GM21526 (cell line): Measurements from ENCODE around the gene SLC4A2.

ENCODE experiments used
- ATAC-seq: cut with Tn5 transposase; IDR thresholded peaks from one replicate; pipeline ENCODE4 v1.9.1; 2021; ENCODE audit warnings: moderate library complexity; ENCODE audit not compliant: unreplicated experiment, low FRiP score

The SLC4A2 gene

DNA sequence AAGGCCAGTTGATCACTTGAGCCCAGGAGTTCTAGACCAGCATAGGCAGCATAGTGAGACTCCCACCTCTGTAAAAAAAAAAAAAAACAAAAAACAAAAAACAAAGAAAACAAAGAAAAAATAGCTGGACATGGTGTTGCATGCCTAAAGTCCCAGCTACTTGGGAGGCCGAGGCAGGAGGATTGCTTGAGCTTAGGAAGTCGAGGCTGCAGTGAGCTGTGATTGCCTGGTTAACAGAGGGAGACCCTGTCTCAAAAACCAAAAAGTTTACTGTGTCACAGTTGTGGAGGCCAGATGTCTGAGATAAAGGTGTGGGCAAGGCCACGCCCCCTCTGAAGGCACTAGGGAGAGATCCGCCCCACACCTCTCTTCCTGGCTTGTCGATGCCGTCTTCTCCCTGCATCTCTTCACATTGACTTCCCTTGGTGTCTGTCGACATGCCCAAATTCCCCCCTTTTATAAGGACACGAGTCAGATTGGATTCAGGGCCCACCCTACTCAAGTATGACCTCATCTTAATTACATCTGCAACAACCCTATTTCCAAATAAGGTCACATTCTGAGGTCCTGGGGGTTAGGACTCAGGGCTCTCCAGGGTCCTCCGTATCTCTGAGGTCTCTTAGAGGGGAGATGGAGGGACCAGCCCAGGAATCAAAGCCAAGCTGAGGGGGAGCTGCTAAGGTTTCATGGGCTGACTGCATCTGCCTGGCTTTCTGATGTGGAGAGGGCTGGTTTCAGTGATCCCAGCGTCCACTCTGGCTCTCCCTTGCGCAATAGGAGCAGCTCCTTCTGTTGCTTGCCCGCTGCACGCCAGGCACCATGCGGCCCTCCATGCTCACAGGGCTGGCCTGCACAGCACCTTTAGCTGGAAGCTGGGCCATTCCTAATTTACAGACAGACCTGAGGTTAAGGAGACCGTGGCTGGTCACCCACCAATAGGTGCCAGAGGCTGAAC lies 50.0 kb downstream of the SLC4A2 start:
- no peak for ATAC-seq

DNA sequence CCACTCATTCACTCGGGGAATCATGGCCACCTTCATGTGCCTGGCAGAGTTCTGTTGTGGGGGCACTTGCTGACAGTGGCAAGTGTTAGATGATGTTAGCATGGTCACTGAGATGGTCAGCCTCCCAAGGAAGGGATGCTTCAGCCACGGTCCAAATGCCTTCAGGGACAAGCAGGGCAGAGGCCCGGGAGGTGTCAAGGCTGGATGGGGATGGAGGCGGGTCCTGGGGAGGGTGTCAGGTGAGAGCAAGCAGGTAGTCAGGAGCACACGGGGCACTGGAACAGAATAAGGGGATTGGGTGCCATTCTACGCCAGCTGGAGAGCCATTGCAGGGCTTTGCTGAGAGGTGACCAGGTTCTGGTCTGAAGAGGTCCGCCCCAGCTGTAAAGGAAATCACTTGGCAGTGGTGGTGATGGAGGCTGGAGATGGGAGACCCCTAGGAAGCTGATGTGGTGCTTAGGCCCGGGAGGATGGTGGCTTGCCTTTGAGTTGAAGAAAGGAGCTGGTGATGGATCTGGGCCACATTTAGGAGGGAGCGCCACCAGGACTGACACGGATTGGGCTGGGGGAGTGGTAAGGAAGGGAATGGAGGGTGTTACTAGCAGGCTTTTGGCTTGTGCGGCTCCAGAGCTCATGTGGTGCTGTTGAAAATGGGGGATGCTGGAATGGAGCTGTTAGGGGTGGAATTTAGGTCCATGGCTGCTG lies 51.0 kb downstream of the SLC4A2 start:
- no peak for ATAC-seq

DNA sequence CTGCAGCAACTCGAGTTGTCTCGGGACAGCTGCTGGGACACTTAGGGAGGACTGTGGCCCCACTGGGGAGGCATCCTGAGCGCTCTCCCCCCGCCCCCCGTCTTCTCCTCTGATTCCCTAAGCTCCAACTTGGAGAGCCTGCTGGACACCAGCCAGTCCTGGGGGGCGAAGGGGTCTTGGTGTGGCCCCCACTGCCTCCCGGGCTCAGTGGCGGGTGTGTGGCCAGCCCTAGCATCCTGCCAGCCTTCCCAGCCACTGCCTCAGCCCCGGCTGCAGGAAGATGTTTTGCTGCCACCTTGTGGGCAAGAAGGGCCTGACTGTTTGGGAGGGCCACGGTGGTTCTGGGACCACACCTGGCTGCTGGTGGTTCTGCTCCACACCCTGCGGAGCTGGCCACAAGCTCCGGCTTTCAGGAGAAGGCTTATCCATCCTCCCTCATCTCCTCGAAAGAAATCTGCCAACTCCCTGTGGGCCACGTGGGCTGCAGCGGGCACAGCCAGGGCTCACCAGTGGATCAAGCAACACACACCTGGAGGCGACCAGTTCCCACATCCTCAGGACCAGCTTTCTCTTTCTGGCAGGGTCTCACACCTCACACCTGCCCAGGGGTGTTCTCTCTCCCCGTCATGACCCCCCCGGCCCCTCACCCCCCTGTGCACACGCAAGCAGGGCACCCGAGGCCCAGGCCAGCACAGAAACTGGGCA lies 51.7 kb downstream of the SLC4A2 start:
- peak; percentile 54 for ATAC-seq

DNA sequence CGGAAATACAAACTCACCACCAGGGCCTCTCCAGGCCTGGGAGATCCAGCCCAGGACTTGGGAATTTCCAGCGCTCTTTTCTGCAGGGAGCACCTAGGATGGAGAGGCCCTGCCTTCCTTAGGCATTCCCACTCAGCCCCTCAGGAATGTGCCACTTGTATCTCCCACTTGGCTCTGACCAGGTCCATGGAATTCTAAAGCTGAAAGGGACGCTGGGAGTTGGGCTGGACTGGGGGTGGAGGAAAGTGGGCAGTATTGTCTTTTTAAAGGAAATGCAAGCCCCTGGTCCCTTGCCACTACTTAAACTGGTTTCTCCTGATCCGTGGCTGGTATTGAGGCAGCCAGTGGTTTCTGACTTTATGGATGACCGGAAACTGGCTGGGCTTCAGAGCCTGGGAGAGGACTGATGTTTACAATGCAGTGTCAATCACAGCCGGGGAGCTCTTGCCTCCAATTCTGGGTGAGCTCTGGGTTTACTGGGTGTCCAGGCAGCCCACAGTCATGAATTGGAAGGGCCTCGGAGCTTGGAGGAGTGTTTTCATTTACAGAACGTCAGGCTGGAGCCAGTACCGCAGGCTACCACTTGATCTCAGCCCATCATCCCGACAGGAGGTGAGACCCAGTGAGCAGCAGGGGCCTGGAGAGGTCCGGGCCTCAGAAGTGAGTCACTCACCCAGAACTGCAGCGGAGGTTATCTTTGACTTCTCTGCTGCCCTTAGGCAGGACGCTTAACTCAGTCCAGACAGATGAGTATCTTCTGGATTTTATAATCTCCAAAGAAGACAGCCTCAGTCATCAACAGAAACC lies 54.2 kb downstream of the SLC4A2 start:
- no peak for ATAC-seq

DNA sequence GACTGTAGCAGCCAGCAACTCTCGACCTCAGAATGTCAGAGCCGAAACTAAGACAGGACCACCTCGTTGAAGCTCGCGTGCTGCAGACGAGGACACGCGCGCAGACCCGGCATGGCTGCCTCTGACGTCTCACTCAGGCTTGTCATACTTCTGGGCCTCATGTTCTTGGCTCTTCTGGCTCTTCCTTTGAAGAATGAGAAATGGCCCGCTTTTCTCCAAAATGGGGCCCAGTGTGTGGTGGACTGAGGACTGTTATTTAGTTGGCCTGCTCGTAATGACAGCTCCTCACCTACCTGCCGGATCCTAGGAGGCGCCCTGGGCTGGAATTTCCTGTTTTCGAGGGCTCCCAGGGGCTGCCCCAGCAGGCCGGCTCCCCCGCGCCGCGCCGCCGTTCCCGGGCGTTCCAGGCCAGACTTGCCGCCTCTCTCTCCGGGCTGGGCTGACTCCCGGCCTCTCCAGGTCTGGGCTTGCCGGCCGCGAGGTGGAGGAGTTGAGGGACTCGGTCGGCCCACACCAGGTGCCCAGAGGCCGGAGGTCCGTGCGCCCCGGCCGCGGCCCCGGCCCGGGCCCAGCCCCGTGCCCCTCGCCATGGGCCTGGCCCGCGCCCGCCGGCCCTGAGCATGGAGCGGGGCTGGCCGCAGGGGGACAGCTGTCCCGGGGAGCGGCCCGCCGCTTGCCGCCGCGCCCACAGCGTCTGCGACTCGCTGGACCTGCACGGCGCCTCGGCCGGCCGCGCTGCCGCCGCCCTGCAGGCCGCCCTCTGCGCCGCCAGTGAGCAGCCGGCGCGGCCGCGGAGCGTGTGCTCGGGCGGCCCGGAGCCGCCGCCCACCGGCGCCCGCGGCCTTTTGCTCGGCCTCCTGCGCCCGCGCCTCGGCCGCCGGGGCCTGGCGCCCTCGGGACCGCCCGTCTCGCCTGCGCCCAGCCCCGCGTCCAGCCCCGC lies 55.0 kb downstream of the SLC4A2 start:
- ATAC-seq, result no peak

DNA sequence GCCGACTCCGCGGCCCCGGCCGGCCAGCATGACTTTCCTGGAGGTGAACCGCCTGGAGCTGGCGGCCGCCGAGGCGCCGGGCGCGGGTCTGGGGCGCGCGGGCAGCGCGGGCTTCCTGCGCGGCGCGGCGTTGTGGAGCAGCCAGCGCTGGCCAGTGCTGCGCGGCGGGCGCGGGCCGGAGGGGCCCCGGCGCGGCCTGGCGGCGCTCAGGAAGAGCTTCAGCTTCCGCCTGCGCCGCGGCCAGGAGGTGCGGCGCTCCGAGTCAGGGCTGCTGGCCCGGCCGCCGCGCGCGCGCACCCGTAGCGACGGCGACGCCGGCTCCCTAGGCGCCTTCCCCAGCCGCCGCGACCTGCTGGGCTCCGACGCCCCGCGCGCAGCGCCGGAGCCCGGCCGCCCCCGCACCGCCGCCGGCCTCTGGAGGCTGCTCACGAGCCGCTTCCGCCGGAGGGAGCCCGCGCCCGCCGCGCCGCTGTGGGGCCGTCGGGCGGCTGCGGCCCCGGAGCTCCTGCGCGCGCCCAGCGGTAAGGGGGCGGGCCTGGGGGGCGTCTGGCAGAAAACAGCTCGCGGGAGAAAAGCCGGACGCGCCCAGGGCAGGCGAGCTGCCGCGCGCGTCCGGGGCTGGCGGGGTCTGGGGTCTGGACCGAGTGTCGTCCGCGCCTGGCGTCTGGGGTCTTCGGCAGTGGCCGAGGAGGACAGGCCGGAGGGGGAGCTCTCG lies 55.9 kb downstream of the SLC4A2 start:
- no peak for ATAC-seq

DNA sequence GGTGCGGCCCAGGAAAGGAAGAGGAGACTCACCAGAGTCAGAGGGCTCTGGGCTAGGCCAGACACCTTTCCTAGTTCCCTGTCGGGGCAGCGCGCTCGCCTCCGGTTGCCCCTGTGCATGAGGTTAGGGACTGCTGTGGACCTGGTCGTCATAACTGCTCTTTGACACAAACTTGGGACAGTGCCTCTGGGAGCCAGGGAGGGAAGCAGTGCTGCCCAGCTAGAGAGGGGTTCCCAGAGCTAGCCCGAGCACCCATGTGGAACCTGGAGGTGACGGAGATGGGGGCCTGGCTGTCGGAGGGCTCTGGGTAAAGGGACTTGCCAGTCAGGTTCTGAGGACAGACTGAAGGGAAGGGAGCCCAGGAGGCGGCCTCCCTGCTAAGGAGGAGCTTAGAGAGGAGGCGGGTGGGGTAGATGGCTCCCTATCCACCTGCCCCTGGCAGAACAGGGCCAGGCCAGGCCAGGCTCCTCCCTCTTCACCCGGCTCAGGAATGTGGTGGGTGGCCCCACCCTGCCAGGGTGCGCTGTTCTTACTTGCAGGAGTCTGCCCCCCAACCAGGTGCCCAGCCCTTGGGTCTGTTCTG lies 56.5 kb downstream of the SLC4A2 start:
- ATAC-seq, result no peak

DNA sequence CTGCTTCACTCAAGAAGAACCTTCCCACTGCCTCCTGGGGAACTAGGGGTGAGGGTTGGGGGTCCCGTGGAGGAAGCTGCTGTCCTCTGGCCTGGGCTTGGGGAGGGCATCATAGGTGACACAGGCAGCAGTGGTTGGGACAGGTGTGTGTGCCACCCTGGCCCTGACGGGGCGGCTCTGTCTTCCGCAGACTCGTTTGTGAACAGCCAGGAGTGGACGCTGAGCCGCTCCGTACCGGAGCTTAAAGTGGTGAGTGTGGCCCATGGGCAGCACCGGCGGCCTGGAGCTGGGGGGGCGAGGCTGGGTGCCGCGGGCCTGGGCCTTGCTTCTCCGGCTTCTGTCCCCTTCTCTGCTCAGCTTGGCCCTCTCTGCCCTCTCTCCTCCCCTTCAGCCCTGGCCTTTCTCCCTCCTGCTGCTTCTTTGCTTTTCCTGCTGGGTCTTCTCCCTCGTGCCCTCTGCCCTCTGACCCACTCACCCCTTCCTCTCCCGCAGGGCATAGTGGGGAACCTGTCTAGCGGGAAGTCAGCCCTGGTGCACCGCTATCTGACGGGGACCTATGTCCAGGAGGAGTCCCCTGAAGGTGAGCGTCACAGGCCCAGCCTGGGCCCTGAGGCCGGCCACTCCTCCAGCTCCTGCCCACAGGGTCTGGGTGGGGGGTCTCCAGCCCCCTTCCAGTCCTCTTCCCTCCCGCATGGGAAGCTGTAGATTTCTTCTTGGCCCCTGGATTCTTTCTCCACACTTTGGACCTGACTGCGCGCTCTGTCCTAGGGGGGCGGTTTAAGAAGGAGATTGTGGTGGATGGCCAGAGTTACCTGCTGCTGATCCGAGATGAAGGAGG lies 57.4 kb downstream of the SLC4A2 start:
- no peak for ATAC-seq

DNA sequence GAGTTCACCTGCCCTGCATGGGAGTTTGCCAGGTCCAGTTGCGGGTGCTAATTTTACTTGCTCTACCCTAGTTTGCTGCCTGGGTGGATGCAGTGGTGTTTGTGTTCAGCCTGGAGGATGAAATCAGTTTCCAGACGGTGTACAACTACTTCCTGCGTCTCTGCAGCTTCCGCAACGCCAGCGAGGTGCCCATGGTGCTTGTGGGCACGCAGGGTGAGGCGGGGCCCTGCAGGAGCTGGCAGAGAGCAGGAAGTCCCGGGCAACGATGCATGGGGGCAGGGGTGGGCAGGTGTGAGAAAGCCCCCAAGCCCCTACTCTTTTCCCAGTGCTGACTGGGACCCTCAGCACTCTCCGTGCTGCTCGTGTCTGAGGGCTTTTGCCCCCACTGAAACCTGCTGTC lies 58.2 kb downstream of the SLC4A2 start:
- ATAC-seq, result no peak

DNA sequence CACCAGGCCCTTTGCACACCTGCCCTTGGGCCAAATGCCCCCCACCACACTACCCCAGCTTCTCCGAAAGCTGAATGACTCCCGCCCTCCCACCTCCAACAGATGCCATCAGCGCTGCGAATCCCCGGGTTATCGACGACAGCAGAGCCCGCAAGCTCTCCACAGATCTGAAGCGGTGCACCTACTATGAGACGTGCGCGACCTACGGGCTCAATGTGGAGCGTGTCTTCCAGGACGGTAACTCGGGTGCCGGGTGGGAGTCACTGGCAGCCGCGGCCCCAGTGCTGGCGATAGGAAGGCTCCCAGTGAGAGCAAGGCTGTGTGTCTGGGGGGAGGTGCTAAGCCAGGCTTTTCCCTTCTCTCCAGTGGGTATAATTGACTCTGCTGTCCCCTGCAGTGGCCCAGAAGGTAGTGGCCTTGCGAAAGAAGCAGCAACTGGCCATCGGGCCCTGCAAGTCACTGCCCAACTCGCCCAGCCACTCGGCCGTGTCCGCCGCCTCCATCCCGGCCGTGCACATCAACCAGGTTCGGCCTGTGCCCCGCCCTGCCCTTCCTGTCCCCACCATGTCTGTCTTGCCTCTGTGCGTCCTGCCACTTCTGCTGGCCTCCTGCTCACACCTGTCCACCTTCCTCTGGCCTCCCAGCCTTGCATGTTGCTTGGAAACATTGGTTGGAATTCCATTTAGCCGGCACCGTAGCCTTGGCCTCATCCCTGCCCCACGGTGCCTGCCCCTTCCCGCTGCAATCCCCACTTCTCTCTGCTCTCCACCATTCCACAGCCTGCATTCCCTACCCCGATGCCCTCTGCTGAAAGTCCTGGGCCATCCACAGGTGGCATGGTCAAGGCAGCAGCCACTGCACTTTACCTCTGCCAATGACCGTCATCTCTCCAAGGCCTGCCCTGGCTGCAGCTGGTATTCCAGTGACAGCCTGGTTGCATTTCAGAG lies 59.0 kb downstream of the SLC4A2 start:
- ATAC-seq, result no peak

DNA sequence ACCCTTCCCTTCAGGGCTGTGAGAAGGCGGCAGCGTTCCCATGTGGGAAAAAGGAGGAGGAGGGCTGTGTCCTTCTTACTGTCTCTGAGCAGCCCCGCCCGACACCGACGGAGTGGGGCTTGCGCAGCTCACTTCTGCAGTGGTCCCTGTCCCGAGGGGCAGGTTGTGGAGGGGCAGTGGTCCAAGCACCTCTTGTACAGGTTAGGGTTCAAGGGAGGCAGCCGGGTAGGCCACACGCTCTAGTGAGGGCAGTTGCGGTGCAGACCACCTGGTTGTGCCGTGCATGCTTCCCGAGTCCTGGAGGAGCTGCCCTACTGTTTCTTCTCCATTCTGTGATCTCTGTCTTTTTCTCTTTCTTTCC lies 59.6 kb downstream of the SLC4A2 start:
- no peak for ATAC-seq

DNA sequence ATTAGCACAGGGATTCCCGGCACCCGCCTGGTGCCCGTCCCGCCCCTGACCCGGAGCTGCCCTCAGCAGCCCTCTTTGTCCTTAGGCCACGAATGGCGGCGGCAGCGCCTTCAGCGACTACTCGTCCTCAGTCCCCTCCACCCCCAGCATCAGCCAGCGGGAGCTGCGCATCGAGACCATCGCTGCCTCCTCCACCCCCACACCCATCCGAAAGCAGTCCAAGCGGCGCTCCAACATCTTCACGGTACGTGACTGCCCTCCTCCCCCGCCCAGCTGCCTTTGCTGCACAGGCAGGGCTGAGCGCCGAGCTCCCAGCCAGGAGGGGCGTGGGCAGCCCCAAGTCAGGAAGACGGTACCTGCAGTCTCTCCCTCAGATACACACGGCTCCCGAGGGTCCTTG lies 60.5 kb downstream of the SLC4A2 start:
- ATAC-seq, result no peak

DNA sequence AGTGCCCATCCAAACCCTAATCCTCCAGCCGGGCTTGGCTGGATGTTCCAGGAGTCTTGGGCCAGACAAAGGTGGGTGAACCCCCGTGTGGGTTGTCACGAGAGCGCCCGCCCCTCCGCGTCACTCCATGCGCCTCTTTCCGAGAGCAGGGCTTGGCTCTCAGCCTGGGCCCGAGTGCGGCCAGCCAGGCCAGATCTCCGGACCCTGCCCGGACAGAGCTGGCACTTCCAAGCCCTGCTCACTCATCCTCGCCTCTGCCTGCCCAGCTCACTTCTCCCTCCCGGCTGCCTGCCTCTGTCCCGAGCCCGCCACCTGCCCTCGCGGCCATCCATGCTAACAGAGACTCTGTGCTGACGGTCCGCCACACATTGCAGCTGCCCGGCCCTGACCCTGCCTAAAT lies 61.5 kb downstream of the SLC4A2 start:
- no peak for ATAC-seq

DNA sequence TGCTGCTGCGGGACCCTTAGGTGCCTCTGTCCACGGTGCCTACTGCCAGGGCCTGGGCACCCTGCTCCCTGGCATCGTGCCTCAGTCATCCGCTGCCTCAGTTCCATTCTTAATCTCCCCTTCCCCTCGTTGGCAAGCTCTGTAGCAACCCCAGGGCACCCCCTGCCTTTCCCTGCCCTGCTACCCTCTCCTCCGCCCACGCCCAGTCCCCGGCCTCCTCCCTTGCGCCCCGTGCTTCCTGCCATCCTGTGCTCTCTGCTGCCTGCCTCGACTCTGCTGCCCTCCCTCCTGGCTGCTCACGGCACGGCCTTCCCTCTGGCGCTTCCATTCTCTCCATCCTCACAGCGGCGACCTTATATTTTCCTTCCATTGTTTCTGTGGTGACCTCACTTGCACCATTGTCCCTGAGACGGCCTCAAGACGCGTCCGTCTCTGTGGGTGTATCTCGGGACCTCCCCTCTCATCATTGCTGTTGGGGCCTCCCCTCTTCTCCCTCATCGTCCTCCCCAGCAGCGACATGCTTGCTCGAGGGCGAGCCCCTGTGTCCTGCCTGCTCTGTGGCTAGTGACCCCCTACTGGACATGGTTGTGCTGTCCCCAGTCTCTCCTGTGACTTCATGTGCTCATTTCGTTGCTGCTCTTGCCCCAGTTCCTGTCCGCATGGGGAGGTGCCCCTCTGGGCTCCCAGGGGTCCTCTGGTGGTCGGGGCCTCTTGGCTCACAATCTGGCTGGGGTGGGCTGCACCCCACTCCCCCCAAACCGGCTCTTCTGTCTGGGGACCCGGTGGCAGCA lies 62.2 kb downstream of the SLC4A2 start:
- no peak for ATAC-seq

DNA sequence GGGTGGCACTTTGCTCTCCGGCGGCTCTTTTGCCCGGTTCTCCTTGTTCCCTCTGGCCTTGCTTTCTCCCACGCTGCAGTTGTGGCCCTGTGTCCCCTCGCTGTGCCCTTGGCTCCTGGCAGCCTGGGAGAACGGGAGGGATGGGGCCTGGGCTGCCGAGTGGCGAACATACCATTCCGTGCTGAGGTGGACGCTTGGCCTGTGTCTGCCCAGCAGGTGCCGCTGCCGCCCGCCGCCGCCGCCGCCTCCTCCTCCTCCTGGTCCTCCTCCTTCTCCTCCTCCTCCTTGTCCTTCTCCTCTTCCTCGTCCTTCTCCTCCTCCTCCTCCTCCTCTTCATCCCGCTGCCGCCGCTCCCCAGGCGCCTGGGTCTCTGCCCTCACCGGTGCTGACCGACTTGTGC lies 62.9 kb downstream of the SLC4A2 start:
- ATAC-seq, result no peak

DNA sequence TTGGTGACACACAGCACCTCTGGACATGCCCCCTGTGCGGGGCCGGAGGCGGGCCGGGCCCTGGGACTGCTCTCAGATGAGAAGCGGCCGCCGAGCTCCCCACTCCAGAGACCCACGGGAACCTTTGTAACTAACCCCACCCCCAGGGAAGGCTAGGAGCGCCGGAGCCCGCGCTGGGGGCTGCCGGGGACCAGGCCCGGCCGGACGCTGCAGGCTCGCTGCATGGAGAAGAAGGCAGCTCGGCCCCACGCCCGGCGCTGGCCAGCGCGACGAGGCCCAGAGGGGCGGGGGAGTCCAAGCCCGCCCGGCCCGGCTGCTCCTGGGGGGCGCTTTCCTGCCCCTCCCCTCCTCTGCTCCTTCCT lies 63.4 kb downstream of the SLC4A2 start:
- no peak for ATAC-seq
